Heart right ventricle (tissue), 16 donors: Measurements from ENCODE around the gene DYRK1A. TPM values are rescaled to one million over a fixed set of nuclear protein-coding genes. Genes with fewer than 3 reads are reported as not detected.
"Not testable (repeated sequence)": the region's sequence is repeated elsewhere in the genome, so short reads cannot be mapped to it uniquely, and the experiment has no call there.

Experiments
- ATAC-seq, 8 donors: fragments of 200-7000 bp; cut with Tn5 transposase; one replicate each; pipeline ENCODE4 v1.9.1; 2020; ENCODE audit warnings: mild to moderate bottlenecking in 8 of 8, moderate library complexity in 8 of 8, moderate number of reproducible peaks in 1 of 8
- DNase-seq, 2 donors: peaks; one replicate each; pipeline ENCODE4 v3.0.0-alpha.2; 2020
- H3K27ac ChIP-seq, 10 donors: fragments of 200-600 bp; sonication (generic) in 2 of 10; one replicate each; pipeline versions ENCODE4 v1.5.0 to v1.8.0; 2020 to 2022; ENCODE audit warnings: mild to moderate bottlenecking in 3 of 10
- H3K27me3 ChIP-seq, 7 donors: fragments of 200-600 bp; one replicate each; pipeline ENCODE4 v1.8.0; 2021 to 2022; ENCODE audit warnings: mild to moderate bottlenecking in 2 of 7
- H3K36me3 ChIP-seq, 9 donors: fragments of 200-600 bp; sonication (generic) in 1 of 9; one replicate each; pipeline versions ENCODE4 v1.5.0 to v1.8.0; 2020 to 2022; ENCODE audit warnings: mild to moderate bottlenecking in 2 of 9
- H3K4me1 ChIP-seq, 9 donors: fragments of 200-600 bp; sonication (generic) in 1 of 9; one replicate each; pipeline versions ENCODE4 v1.5.0 to v1.8.0; 2020 to 2022; ENCODE audit warnings: mild to moderate bottlenecking in 4 of 9
- H3K4me3 ChIP-seq, 10 donors: fragments of 200-600 bp; sonication (generic) in 2 of 10; one replicate each; pipeline versions ENCODE4 v1.5.0 to v1.8.0; 2020 to 2022; ENCODE audit warnings: mild to moderate bottlenecking in 7 of 10, moderate library complexity in 2 of 10
- H3K9me3 ChIP-seq, 11 donors: fragments of 200-600 bp in 10 of 11; sonication (generic) in 2 of 11; one replicate each; pipeline versions ENCODE4 v1.5.0 to v1.8.0; 2013 to 2022; ENCODE audit warnings: mild to moderate bottlenecking in 2 of 11, control low read depth in 1 of 11, moderate library complexity in 1 of 11
- CTCF ChIP-seq, 9 donors: fragments of 200-600 bp; sonication (generic) in 2 of 9; IDR thresholded peaks; one replicate each; pipeline versions ENCODE4 v1.5.0 to v1.8.0; 2021 to 2022; ENCODE audit warnings: antibody characterized with exemption in 9 of 9, mild to moderate bottlenecking in 5 of 9, moderate library complexity in 1 of 9
- WGBS, 2 donors: extraction: QIAGEN DNeasy Blood & Tissue Kit; methylation state at CpG; one replicate each; pipeline ENCODE4 v1.1.7; 2013; ENCODE audit warnings: inconsistent platforms in 1 of 2; 5-methylcytosine and 5-hydroxymethylcytosine counted together
- intact Hi-C, 10 donors: fragments of 100-400 bp; cut with DNase I; formaldehyde crosslinking; loops; one replicate each; pipeline versions ENCODE4 v1.11.1 to v1.14.2; 2022
- polyA plus RNA-seq, 2 donors: library from polyadenylated mRNA; stranded (reverse); fragments of 200-250 nt; gene quantifications; one replicate each; pipeline ENCODE4 v1.2.3, GENCODE V29; 2013
- total RNA-seq, 10 donors: library from RNA; stranded (reverse); fragmentation: NEBNext Ultra II Directional in 3 of 10; extraction: Animal tissue kit (Norgen Biotek cat#: 25700) in 3 of 10; gene quantifications; one replicate each; pipeline versions ENCODE4 v1.2.1 to v1.2.4, GENCODE V29; 2021 to 2023
- donor health status: Arrhythmogenic right ventricular cardiomyopathy.
- donor health status: ischemic (EF 13 %, LVEDD 7.1; RV severe dilation, severe dysfunction).
- donor health status: healthy with polysubstance abuse.
- donor health status: DM: no; HTN: yes; CAD: no.
- donor health status: DM: no; HTN: no; CAD: no.
- donor health status: ischemic (EF 25% LVEDD 6.9; RV normal size, moderate dysfunction).
- donor health status: ischemic (EF 25% LVEDD 5.7; RV mildly dilated, moderate dysfunction).
- donor health status: healthy.
- donor health status: DM: yes; HTN: yes; CAD: no.
- donor health status: Ischemic cardiomyopathy.
- donor health status: ischemic (EF 35%, LVEDD 5.7; RV mildly dilated, moderate dysfunction).
- donor health status: nonischemic (EF 11% LVEDD 7.7; RV severe dilation, severe dysfunction).
- donor health status: DM: yes; HTN: yes; CAD: no.
- donor health status: PGD.
- donor health status: ischemic (EF 29% LVEDD 5.4; RV normal size, mild dysfunction).
- donor health status: nonischemic (EF 23%, LVEDD 6.1; RV moderate dilation, normal function).

Gene DYRK1A
- total and polyA plus RNA-seq, 12 donors: 24.7 to 94.2 (median 73.2) TPM

GRCh38 chr21:37538971-37539590, 172.5 kb downstream of the DYRK1A start:
- Histone ChIP-seq H3K27ac (no peak overlapping the region), H3K27me3 (no peaks in the 10 kb centered on the region), H3K4me1 (peaks cover 0 to 3% (median 0%) of the 10 kb centered on the region in 9 donors), H3K9me3 (peaks cover 0 to 43% (median 15%) of the 10 kb centered on the region in 11 donors), H3K36me3 (no peaks in the 10 kb centered on the region), H3K4me3 (no peak overlapping the region)
- intact Hi-C loops: no loop called here
- DNase-seq: no peak
- 83 to 85% methylated on average over 5 of the region's 5 CpGs for WGBS, 2 donors
- no peak for TF ChIP-seq CTCF (IDR thresholded peaks at IDR 0.05)
- no peak for ATAC-seq

- H3K9me3 ChIP-seq: peaks cover 0 to 29% (median 7%) of the 10 kb centered on the region in 11 donors
- intact Hi-C loops, H3K27me3 ChIP-seq, H3K27ac ChIP-seq, DNase-seq, H3K36me3 ChIP-seq, ATAC-seq, H3K4me3 ChIP-seq, H3K4me1 ChIP-seq: not testable (repeated sequence)
- 98 to 100% methylated on average over 2 of the region's 2 CpGs for WGBS, 2 donors
Observed at GRCh38 chr21:37541128-37541527, 174.6 kb downstream of the DYRK1A start.

GRCh38 chr21:37542512-37542911, 175.9 kb downstream of the DYRK1A start:
- intact Hi-C loops: no loop called here
- no peaks in the 10 kb centered on the region for H3K36me3 ChIP-seq
- DNase-seq (no peak), ATAC-seq (no peak)
- no peak overlapping the region for H3K27ac ChIP-seq
- H3K4me1 ChIP-seq: peaks cover 0 to 3% (median 0%) of the 10 kb centered on the region in 9 donors
- H3K4me3 ChIP-seq: no peak overlapping the region
- no peak for TF ChIP-seq CTCF (IDR thresholded peaks at IDR 0.05)
- H3K9me3 ChIP-seq: peaks cover 0 to 19% (median 6%) of the 10 kb centered on the region in 11 donors
- H3K27me3 ChIP-seq: peaks cover 0 to 10% (median 0%) of the 10 kb centered on the region in 7 donors
- 98 to 99% methylated on average over 1 of the region's 1 CpG for WGBS, 2 donors

GRCh38 chr21:37546299-37546908, 179.8 kb downstream of the DYRK1A start:
- intact Hi-C loops: no loop called here
- WGBS, 2 donors: 86 to 89% methylated on average over 22 of the region's 22 CpGs
- H3K4me1 ChIP-seq: peaks cover 0 to 8% (median 6%) of the 10 kb centered on the region in 9 donors
- no peak overlapping the region for H3K27ac ChIP-seq
- no peak for ATAC-seq
- no peak for DNase-seq
- peaks cover 0 to 10% (median 0%) of the 10 kb centered on the region in 7 donors for H3K27me3 ChIP-seq
- H3K9me3 ChIP-seq: peaks cover 0 to 14% (median 6%) of the 10 kb centered on the region in 11 donors
- no peak for TF ChIP-seq CTCF (IDR thresholded peaks at IDR 0.05)
- no peak overlapping the region for H3K4me3 ChIP-seq
- no peaks in the 10 kb centered on the region for H3K36me3 ChIP-seq
